ENCODE data around the gene UGT1A10. TPM values are rescaled to one million over a fixed set of nuclear protein-coding genes. Genes with fewer than 3 reads are reported as not detected.

UGT1A10 gene
- polyA plus RNA-seq, 1 donor from 2014 or later: not detected

DNA sequence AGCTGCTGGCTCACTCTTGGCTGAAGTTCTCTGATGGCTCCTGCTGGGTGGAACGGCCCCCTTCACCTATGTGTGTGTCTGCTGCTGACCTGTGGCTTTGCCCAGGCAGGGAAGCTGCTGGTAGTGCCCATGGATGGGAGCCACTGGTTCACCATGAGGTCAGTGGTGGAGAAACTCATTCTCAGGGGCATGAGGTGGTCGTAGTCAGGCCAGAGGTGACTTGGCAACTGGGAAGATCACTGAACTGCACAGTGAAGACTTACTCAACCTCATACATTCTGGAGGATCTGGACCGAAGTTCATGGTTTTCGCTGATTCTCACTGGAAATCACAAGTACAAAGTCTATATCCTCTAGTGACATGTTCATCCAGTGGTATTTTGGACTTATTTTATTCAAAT, 32.7 kb upstream of the UGT1A10 start:
- no peaks in the 10 kb centered on the region for H3K27me3 ChIP-seq (ENCODE audit: insufficient read depth, low read depth, low read length)
- no peaks in the 10 kb centered on the region for H3K9me2 ChIP-seq (ENCODE audit: insufficient read depth, low read length)
- H3K27ac ChIP-seq (ENCODE audit: low read length): no peak overlapping the region
- H4K20me1 ChIP-seq (ENCODE audit: insufficient read depth): no peaks in the 10 kb centered on the region
- H3K9ac ChIP-seq (ENCODE audit: low read length): no peak overlapping the region
- H2AFZ ChIP-seq (ENCODE audit: low read depth, low read length): no peak overlapping the region
- no peak overlapping the region for H3K4me2 ChIP-seq (ENCODE audit: low read length)
- no peaks in the 10 kb centered on the region for H3K79me2 ChIP-seq (replicated peaks; ENCODE audit: insufficient read depth, low read length)
- H3K36me3 ChIP-seq (ENCODE audit: insufficient read depth, low read length): no peaks in the 10 kb centered on the region
- no peaks in the 10 kb centered on the region for H3F3A ChIP-seq (ENCODE audit: insufficient read depth, low read length, poor library complexity, severe bottlenecking)
- H3K4me3 ChIP-seq (ENCODE audit: low read length): no peak overlapping the region
- H3K9me3 ChIP-seq (ENCODE audit: low read length): no peaks in the 10 kb centered on the region
- no peak for TF ChIP-seq EZH2 (IDR thresholded peaks at IDR 0.05; ENCODE audit: borderline replicate concordance, insufficient read depth, low read length, poor library complexity, severe bottlenecking)
- TF ChIP-seq, protein P1, sequence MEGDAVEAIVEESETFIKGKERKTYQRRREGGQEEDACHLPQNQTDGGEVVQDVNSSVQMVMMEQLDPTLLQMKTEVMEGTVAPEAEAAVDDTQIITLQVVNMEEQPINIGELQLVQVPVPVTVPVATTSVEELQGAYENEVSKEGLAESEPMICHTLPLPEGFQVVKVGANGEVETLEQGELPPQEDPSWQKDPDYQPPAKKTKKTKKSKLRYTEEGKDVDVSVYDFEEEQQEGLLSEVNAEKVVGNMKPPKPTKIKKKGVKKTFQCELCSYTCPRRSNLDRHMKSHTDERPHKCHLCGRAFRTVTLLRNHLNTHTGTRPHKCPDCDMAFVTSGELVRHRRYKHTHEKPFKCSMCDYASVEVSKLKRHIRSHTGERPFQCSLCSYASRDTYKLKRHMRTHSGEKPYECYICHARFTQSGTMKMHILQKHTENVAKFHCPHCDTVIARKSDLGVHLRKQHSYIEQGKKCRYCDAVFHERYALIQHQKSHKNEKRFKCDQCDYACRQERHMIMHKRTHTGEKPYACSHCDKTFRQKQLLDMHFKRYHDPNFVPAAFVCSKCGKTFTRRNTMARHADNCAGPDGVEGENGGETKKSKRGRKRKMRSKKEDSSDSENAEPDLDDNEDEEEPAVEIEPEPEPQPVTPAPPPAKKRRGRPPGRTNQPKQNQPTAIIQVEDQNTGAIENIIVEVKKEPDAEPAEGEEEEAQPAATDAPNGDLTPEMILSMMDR (IDR thresholded peaks at IDR 0.05; ENCODE audit: poor library complexity, severe bottlenecking): no peak
- no peak for TF ChIP-seq RAD21 (conservative IDR thresholded peaks at IDR 0.05)
- TF ChIP-seq TAF1 (IDR thresholded peaks at IDR 0.05; ENCODE audit: low read depth): no peak
- TF ChIP-seq EP300 (conservative IDR thresholded peaks at IDR 0.05; ENCODE audit: poor library complexity, severe bottlenecking): no peak
- TF ChIP-seq, protein P2, sequence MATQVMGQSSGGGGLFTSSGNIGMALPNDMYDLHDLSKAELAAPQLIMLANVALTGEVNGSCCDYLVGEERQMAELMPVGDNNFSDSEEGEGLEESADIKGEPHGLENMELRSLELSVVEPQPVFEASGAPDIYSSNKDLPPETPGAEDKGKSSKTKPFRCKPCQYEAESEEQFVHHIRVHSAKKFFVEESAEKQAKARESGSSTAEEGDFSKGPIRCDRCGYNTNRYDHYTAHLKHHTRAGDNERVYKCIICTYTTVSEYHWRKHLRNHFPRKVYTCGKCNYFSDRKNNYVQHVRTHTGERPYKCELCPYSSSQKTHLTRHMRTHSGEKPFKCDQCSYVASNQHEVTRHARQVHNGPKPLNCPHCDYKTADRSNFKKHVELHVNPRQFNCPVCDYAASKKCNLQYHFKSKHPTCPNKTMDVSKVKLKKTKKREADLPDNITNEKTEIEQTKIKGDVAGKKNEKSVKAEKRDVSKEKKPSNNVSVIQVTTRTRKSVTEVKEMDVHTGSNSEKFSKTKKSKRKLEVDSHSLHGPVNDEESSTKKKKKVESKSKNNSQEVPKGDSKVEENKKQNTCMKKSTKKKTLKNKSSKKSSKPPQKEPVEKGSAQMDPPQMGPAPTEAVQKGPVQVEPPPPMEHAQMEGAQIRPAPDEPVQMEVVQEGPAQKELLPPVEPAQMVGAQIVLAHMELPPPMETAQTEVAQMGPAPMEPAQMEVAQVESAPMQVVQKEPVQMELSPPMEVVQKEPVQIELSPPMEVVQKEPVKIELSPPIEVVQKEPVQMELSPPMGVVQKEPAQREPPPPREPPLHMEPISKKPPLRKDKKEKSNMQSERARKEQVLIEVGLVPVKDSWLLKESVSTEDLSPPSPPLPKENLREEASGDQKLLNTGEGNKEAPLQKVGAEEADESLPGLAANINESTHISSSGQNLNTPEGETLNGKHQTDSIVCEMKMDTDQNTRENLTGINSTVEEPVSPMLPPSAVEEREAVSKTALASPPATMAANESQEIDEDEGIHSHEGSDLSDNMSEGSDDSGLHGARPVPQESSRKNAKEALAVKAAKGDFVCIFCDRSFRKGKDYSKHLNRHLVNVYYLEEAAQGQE (IDR thresholded peaks at IDR 0.05; ENCODE audit: borderline replicate concordance): no peak
- no peak for TF ChIP-seq MXI1 (conservative IDR thresholded peaks at IDR 0.05; ENCODE audit: poor library complexity, severe bottlenecking)
- TF ChIP-seq POLR2AphosphoS5 (IDR thresholded peaks at IDR 0.05): no peak
- TF ChIP-seq SMC3 (conservative IDR thresholded peaks at IDR 0.05; ENCODE audit: poor library complexity): no peak

DNA sequence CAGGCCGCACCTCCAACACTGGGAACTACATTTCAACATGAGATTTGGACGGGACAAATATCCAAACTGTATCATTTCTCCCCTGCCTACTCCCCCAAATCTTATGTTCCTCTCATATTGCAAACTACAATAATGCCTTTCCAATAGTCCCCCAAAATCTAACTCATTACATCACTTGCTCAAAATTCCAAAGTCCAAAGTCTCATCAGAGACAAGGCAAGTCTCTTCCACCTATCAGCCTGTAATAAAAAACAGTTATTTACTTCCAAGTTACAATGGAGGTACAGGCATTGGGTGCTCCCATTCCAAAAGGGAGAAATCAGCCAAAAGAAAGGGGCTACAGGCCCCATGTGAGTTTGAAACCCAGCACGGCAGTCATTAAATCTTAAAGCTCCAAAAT, 31.4 kb upstream of the UGT1A10 start:
- no peak overlapping the region for H3K4me2 ChIP-seq (ENCODE audit: low read length)
- no peaks in the 10 kb centered on the region for H4K20me1 ChIP-seq (ENCODE audit: insufficient read depth)
- no peaks in the 10 kb centered on the region for H3K9me3 ChIP-seq (ENCODE audit: low read length)
- H3F3A ChIP-seq (ENCODE audit: insufficient read depth, low read length, poor library complexity, severe bottlenecking): no peaks in the 10 kb centered on the region
- TF ChIP-seq, protein P2 (IDR thresholded peaks at IDR 0.05; ENCODE audit: borderline replicate concordance): no peak
- no peak for TF ChIP-seq MXI1 (conservative IDR thresholded peaks at IDR 0.05; ENCODE audit: poor library complexity, severe bottlenecking)
- TF ChIP-seq SMC3 (conservative IDR thresholded peaks at IDR 0.05; ENCODE audit: poor library complexity): no peak
- TF ChIP-seq, protein P1 (IDR thresholded peaks at IDR 0.05; ENCODE audit: poor library complexity, severe bottlenecking): no peak
- no peak for TF ChIP-seq POLR2AphosphoS5 (IDR thresholded peaks at IDR 0.05)
- no peak for TF ChIP-seq EZH2 (IDR thresholded peaks at IDR 0.05; ENCODE audit: borderline replicate concordance, insufficient read depth, low read length, poor library complexity, severe bottlenecking)
- TF ChIP-seq RAD21 (conservative IDR thresholded peaks at IDR 0.05): no peak
- no peak for TF ChIP-seq EP300 (conservative IDR thresholded peaks at IDR 0.05; ENCODE audit: poor library complexity, severe bottlenecking)
- TF ChIP-seq TAF1 (IDR thresholded peaks at IDR 0.05; ENCODE audit: low read depth): no peak
- H3K27me3 ChIP-seq (ENCODE audit: insufficient read depth, low read depth, low read length): no peaks in the 10 kb centered on the region
- no peaks in the 10 kb centered on the region for H3K79me2 ChIP-seq (replicated peaks; ENCODE audit: insufficient read depth, low read length)
- H3K27ac ChIP-seq (ENCODE audit: low read length): no peak overlapping the region
- no peaks in the 10 kb centered on the region for H3K9me2 ChIP-seq (ENCODE audit: insufficient read depth, low read length)
- no peak overlapping the region for H3K9ac ChIP-seq (ENCODE audit: low read length)
- H3K36me3 ChIP-seq (ENCODE audit: insufficient read depth, low read length): no peaks in the 10 kb centered on the region
- no peak overlapping the region for H3K4me3 ChIP-seq (ENCODE audit: low read length)
- no peak overlapping the region for H2AFZ ChIP-seq (ENCODE audit: low read depth, low read length)

Data from neural cell (in vitro differentiated cells).